Epithelial cell of proximal tubule (primary cell): ENCODE results near the gene FHAD1. TPM values are rescaled to one million over a fixed set of nuclear protein-coding genes. Genes with fewer than 3 reads are reported as not detected.
A peak's percentile ranks its signal among the peaks of the same experiment; 100 is the strongest.

ENCODE experiments used
- DNase-seq: peaks from one replicate; pipeline ENCODE4 v3.0.0-alpha.2; 2011; ENCODE audit warnings: low read depth
- H3K4me3 ChIP-seq: 2 replicates; pipeline ENCODE4 v1.5.1; 2011; ENCODE audit warnings: low read depth, mild to moderate bottlenecking, low read length
- total RNA-seq: library from RNA; depleted of rRNA; stranded (reverse); fragments of >200 nt; gene quantifications from 2 replicates; pipeline ENCODE4 v1.2.3, GENCODE V29; 2015
- TF ChIP-seq, protein P1 (sequence below): conservative IDR thresholded peaks from 2 replicates; pipeline ENCODE4 v1.5.1; 2012; ENCODE audit warnings: low read depth, mild to moderate bottlenecking, low read length

The FHAD1 gene
- total RNA-seq, 1 donor from 2014 or later = 0.35 TPM

DNA sequence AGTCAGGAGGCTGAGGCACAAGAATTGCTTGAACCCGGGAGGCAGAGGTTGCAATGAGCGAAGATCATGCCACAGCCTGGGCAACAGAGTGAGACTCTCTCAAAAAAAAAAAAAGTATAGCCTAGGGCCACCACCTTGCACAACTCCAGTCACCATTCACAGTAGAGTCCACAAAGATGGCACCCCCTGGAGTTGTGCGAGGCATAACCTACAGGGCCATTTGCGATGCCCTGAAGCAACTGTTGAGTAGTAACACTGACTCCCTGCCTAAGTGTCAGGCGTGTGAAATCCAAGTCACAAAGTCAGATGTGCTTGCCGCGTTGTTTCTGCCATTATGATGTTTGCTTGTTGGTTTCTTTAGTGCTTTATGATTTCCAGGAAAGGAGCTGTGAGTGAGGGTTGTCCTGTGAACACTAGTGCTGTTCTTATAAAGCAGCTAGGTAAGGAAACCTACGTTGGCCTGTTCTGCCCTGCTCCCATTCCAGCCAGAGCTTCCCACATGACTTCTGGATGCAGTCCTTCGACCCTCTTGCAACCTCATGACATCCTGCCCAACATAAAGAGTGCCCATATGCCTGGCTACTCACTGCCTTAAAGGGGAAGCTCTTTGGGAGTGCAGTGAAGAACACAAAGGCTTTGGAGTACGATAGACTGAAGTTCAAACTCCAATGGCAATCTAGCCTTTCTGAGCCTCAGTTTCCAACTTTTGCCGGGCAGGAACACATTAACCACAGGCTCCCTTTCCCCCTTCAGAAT, 29.8 kb downstream of the FHAD1 start:
- DNase-seq = no peak
- TF ChIP-seq, protein P1, sequence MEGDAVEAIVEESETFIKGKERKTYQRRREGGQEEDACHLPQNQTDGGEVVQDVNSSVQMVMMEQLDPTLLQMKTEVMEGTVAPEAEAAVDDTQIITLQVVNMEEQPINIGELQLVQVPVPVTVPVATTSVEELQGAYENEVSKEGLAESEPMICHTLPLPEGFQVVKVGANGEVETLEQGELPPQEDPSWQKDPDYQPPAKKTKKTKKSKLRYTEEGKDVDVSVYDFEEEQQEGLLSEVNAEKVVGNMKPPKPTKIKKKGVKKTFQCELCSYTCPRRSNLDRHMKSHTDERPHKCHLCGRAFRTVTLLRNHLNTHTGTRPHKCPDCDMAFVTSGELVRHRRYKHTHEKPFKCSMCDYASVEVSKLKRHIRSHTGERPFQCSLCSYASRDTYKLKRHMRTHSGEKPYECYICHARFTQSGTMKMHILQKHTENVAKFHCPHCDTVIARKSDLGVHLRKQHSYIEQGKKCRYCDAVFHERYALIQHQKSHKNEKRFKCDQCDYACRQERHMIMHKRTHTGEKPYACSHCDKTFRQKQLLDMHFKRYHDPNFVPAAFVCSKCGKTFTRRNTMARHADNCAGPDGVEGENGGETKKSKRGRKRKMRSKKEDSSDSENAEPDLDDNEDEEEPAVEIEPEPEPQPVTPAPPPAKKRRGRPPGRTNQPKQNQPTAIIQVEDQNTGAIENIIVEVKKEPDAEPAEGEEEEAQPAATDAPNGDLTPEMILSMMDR = no peak
- no peak overlapping the region for H3K4me3 ChIP-seq

GRCh38 chr1:15277447-15277838, 30.4 kb downstream of the FHAD1 start:
- no peak for DNase-seq
- TF ChIP-seq, protein P1 = no peak
- no peak overlapping the region for H3K4me3 ChIP-seq

DNA sequence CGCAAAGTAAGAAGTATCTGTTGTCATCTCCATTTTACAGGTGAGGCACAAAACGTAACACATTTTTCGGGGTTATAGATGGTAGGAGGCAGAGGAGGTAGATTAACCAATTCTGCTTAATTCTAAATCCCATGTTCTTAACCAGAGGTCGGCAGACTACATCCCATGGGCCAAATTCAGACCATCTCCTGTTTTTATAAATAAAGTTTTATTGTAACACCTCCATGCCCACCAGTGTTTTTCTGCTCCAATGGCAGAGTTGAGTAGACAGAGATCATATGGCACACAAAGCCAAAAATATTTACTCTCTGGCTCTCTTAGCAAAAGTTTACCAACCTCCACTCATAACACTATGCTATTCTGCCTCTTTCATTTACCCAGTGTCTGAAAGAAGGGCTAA, 30.9 kb downstream of the FHAD1 start:
- H3K4me3 ChIP-seq = no peak overlapping the region
- no peak for DNase-seq
- TF ChIP-seq, protein P1 = no peak

GRCh38 chr1:15279576-15280230, 32.7 kb downstream of the FHAD1 start:
- TF ChIP-seq, protein P1 = no peak

GRCh38 chr1:15280416-15280815, 33.4 kb downstream of the FHAD1 start:
- H3K4me3 ChIP-seq = no peak overlapping the region
- TF ChIP-seq, protein P1 = no peak
- DNase-seq = no peak

More at GRCh38 chr1:15279576-15280230, 32.7 kb downstream of the FHAD1 start:
- no peak overlapping the region for H3K4me3 ChIP-seq
- DNase-seq = peak; percentile 16

DNA sequence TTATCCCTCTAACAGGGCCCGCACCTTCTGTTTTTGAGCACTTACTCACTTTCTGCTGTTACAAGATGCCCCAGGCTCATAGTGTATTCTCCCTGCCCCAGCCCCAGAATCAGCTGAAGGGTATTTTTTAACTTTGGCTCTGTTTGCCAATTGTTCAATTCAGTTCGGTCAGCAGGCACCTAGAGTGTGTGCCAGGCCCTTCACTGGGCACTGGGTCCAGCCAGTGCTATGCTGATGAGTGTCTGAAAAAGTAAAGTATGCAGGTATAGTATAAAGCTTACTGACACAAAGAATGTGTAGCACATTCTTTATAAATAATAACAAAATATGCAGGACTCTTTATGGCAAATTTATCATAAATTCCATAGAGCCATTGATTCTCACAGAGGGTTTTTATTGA, 35.0 kb downstream of the FHAD1 start:
- TF ChIP-seq, protein P1 = no peak

More for the DNA sequence above, 35.0 kb downstream of the FHAD1 start:
- H3K4me3 ChIP-seq = no peak overlapping the region
- DNase-seq = no peak
